GM20000 (cell line): Measurements from ENCODE around the gene NYNRIN.

Experiments used
- DNase-seq: peaks from one replicate; pipeline ENCODE4 v3.0.0; 2012; ENCODE audit warnings: low spot score
- TF ChIP-seq, protein P1 (sequence below): IDR thresholded peaks from 2 replicates; pipeline ENCODE4 v1.5.1; 2012; ENCODE audit warnings: mild to moderate bottlenecking, control low read depth; ENCODE audit errors: extremely low read depth, missing control alignments

Gene NYNRIN

DNA sequence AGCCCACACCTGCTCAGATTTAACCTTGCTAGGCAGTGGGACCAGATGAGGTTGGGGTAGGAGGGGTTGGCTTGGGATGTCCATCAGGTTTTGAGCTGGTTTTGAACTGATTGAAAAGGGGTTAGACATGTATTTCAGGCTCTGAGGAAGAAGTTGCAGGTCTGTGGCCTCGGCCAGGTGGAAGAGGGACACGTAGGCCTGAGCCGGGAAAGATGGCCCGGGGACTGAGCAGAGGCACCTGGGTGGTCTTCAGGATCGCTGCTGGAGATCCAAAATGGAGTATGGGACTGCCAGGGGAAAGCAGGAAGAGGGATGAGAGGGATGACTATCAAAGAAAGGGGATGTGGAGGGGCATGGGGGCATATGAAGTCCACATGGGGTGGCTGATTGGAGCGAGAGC is 7.6 kb downstream of the NYNRIN start:
- no peak for DNase-seq
- TF ChIP-seq, protein P1, sequence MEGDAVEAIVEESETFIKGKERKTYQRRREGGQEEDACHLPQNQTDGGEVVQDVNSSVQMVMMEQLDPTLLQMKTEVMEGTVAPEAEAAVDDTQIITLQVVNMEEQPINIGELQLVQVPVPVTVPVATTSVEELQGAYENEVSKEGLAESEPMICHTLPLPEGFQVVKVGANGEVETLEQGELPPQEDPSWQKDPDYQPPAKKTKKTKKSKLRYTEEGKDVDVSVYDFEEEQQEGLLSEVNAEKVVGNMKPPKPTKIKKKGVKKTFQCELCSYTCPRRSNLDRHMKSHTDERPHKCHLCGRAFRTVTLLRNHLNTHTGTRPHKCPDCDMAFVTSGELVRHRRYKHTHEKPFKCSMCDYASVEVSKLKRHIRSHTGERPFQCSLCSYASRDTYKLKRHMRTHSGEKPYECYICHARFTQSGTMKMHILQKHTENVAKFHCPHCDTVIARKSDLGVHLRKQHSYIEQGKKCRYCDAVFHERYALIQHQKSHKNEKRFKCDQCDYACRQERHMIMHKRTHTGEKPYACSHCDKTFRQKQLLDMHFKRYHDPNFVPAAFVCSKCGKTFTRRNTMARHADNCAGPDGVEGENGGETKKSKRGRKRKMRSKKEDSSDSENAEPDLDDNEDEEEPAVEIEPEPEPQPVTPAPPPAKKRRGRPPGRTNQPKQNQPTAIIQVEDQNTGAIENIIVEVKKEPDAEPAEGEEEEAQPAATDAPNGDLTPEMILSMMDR = no peak

DNA sequence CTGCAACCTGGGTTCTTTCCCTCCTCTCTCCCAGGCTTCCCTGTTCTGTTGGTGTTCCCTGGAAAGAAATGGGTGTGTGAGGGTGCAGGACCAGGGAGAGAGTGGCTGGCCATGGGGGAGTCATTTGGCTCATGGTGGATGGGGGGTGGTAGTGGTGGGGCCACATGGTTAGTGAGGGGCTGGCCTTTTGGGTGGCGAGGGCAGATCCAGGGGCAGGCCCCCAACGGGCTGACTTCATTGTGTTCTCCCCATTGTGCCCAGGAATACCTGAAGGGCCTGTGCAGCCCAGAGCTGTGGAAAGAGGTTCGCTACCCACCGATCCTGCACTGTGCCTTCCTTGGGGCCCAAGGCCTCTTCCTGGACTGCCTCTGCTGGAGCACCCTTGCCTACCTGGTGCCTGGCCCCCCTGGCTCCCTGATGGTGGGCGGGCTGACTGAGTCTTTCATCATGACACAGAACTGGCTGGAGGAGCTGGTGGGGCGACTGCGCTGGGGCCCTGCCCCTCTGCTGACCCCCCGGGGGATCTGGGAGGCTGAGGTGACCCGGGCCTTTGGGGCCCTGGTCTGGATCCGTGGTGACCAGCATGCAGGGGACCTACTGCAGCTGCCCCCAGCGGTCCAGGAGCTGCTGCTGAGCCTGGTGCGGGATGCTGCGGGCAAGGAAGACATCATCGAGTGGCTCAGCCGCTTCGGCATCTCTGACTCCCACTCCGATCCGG is 9.0 kb downstream of the NYNRIN start:
- TF ChIP-seq, protein P1 = no peak
- no peak for DNase-seq

DNA sequence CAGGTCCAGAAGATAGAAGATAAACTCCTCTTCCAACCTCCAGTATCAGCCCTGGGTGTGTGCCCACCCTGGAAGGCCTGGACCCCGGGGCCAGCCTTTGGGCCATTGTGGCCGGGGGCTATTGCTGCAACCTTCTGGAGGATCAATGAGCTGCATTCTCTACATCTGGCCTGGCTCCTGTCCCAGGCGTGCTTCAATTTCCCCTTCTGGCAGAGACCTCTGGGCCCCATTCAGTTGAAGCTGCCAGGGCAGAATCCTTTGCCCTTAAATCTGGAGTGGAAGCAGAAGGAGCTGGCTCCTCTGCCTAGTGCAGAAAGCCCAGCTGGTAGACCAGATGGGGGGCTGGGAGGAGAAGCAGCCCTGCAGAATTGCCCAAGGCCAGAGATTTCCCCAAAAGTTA is 10.0 kb downstream of the NYNRIN start:
- TF ChIP-seq, protein P1 = no peak
- DNase-seq = no peak

DNA sequence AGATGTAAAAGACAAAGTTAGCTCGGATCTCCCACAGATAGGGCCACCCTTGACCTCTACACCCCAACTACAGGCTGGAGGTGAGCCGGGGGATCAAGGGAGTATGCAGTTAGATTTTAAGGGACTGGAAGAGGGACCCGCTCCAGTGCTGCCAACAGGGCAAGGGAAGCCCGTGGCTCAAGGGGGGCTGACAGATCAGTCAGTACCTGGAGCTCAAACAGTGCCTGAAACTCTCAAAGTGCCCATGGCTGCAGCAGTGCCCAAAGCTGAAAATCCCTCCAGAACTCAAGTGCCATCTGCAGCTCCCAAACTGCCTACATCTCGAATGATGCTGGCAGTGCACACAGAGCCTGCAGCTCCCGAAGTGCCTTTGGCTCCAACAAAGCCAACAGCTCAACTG is 10.4 kb downstream of the NYNRIN start:
- no peak for DNase-seq
- TF ChIP-seq, protein P1 = no peak

DNA sequence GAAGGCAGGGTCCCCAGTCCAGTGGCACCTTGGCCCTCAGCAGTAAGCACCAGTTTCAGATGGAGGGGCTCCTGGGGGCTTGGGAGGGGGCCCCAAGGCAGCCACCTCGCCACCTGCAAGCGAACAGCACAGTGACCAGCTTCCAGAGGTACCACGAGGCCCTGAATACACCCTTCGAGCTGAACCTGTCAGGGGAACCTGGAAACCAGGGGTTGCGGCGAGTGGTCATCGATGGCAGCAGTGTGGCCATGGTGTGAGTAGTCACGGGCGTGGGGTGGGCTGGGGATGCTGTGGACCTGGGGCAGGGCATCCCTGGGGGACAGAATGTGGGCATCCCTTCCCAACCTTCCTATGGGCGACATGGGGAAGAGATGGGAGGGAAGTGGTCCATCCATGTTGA is 11.2 kb downstream of the NYNRIN start:
- DNase-seq = no peak
- TF ChIP-seq, protein P1 = no peak

DNA sequence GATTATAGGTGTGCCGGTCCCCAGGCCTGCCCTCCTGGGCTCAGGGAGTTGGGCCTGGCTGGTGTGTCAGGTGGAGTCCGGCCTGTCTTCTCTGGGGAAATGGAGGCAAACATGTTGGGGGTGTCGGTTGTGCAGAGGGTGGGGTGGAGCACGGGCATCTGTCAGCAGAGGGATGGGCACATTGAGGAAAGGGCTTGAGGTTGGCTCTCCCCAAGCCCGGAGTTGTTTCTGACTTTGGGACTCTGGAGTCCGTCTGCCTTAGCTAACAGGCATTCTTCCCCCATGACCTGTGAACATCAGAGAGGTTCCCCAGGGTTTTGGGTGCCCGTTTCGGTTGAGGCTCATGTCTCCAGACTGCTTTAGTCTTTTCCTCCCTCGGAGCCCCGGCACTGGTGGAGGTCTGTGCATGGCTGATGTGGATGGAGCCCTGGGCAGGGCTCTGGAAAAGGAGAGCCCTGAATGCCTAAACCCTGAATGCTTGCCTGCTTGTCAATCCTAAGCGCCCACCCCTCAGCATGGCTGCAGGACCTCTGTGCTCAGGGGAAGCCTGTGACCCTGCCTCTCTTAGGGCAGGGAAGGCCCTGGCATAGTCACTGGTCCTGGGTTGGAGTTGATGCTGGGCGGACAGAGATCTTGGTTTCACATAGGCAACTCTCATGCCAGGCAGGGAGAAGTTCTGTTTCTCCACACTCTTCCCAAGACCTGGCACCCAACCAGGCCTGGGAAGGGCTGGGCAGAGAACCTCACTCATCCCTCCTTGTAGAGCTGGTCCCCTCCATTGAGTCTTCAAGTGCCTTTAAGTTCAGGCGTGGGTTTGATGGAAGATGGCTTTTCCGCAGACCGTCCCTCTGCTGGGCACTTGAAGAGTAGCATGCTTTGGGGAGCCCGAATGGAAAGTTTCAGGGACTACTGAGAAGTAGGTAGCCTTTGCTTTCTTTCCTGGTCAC is 12.9 kb downstream of the NYNRIN start:
- peak; percentile 73 for DNase-seq
- TF ChIP-seq, protein P1 = peak; percentile 56

DNA sequence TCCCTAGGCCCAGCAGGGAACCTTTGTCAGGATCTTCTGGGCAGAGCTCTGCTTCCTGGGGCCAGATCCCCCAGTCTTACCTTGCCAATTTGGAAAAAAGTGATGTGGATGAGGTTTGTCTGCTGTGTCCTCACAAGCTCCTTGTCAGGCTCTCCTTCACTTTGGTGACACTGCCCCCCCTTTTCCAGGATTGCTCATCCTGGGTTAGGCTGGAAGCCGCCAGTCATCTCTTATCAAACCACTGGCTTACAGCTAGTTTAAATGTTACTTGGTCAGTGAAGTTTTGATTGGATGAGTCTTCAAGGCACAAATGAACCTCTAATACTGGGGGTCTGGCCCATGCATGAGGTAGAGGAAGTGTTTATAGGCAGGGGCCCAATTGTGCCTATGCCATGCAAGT is 15.3 kb downstream of the NYNRIN start:
- TF ChIP-seq, protein P1 = no peak

More for the DNA sequence above, 15.3 kb downstream of the NYNRIN start:
- DNase-seq = no peak
